Peyer's patch (tissue), 4 donors: ENCODE results near the gene BTNL9.

Experiments
- POLR2A ChIP-seq, 2 donors: fragments of 450-650 bp; IDR thresholded peaks; one replicate each; pipeline ENCODE4 v1.5.1; 2017; ENCODE audit warnings: antibody characterized with exemption in 2 of 2, mild to moderate bottlenecking in 2 of 2, moderate library complexity in 2 of 2
- TF ChIP-seq, protein P1 (sequence below), 6 experiments: fragments of 450-650 bp in 4 of 6; fragments of 200-600 bp in 2 of 6; sonication (generic) in 1 of 6; IDR thresholded peaks; one replicate each; pipeline ENCODE4 v1.5.1; 2017 to 2019; ENCODE audit warnings: antibody characterized with exemption in 6 of 6, mild to moderate bottlenecking in 3 of 6, moderate library complexity in 1 of 6

DNA sequence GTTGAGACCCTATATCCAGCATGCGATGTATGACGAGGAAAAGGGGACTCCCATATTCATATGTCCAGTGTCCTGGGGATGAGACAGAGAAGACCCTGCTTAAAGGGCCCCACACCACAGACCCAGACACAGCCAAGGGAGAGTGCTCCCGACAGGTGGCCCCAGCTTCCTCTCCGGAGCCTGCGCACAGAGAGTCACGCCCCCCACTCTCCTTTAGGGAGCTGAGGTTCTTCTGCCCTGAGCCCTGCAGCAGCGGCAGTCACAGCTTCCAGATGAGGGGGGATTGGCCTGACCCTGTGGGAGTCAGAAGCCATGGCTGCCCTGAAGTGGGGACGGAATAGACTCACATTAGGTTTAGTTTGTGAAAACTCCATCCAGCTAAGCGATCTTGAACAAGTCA lies 34.3 kb upstream of the BTNL9 start:
- TF ChIP-seq, protein P1, sequence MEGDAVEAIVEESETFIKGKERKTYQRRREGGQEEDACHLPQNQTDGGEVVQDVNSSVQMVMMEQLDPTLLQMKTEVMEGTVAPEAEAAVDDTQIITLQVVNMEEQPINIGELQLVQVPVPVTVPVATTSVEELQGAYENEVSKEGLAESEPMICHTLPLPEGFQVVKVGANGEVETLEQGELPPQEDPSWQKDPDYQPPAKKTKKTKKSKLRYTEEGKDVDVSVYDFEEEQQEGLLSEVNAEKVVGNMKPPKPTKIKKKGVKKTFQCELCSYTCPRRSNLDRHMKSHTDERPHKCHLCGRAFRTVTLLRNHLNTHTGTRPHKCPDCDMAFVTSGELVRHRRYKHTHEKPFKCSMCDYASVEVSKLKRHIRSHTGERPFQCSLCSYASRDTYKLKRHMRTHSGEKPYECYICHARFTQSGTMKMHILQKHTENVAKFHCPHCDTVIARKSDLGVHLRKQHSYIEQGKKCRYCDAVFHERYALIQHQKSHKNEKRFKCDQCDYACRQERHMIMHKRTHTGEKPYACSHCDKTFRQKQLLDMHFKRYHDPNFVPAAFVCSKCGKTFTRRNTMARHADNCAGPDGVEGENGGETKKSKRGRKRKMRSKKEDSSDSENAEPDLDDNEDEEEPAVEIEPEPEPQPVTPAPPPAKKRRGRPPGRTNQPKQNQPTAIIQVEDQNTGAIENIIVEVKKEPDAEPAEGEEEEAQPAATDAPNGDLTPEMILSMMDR (IDR thresholded peaks at IDR 0.05), result no peak
- no peak for TF ChIP-seq POLR2A (IDR thresholded peaks at IDR 0.05)
